ENCODE measurements around the gene IFT172.
A peak's percentile ranks its signal among the peaks of the same experiment; 100 is the strongest.

IFT172 gene

DNA sequence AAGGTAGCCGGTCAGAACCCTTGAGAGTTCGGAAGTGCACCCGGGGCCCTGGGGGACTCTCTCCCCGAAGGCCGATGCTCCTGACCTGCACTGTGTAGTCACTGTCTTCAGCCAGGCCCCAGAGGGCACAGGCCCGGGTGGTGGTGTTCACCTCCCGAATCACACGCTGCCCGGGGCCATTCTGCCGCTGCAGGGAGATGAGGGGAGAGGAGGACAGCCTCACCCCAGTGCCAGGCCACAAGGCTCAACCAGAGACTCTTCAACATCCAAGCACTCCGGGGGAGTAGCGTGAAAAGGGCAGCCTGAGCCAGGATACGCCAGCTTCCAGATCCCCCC is 4.4 kb upstream of the IFT172 start:
- no peak for DNase-seq (ENCODE audit: low read depth)
- TF ChIP-seq, protein P1, sequence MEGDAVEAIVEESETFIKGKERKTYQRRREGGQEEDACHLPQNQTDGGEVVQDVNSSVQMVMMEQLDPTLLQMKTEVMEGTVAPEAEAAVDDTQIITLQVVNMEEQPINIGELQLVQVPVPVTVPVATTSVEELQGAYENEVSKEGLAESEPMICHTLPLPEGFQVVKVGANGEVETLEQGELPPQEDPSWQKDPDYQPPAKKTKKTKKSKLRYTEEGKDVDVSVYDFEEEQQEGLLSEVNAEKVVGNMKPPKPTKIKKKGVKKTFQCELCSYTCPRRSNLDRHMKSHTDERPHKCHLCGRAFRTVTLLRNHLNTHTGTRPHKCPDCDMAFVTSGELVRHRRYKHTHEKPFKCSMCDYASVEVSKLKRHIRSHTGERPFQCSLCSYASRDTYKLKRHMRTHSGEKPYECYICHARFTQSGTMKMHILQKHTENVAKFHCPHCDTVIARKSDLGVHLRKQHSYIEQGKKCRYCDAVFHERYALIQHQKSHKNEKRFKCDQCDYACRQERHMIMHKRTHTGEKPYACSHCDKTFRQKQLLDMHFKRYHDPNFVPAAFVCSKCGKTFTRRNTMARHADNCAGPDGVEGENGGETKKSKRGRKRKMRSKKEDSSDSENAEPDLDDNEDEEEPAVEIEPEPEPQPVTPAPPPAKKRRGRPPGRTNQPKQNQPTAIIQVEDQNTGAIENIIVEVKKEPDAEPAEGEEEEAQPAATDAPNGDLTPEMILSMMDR (conservative IDR thresholded peaks at IDR 0.05; ENCODE audit: control insufficient read depth, insufficient read depth, low read depth, low read length), result no peak
- peak overlapping the region; percentile 61 for H3K4me3 ChIP-seq (ENCODE audit: control insufficient read depth, low read depth, low read length)

- TF ChIP-seq, protein P1 (conservative IDR thresholded peaks at IDR 0.05; ENCODE audit: control insufficient read depth, insufficient read depth, low read depth, low read length), result no peak
- no peak for DNase-seq (ENCODE audit: low read depth)
- no peak overlapping the region for H3K4me3 ChIP-seq (ENCODE audit: control insufficient read depth, low read depth, low read length)
These were observed 3.0 kb upstream of the IFT172 start for GRCh38 chr2:27492557-27492956.

- DNase-seq (ENCODE audit: low read depth), result peak; percentile 35
- peak overlapping the region; percentile 96 for H3K4me3 ChIP-seq (ENCODE audit: control insufficient read depth, low read depth, low read length)
- TF ChIP-seq, protein P1 (conservative IDR thresholded peaks at IDR 0.05; ENCODE audit: control insufficient read depth, insufficient read depth, low read depth, low read length), result peak; percentile 7
These were observed 435 bp downstream of the IFT172 start for GRCh38 chr2:27489118-27489497.

- no peak overlapping the region for H3K4me3 ChIP-seq (ENCODE audit: control insufficient read depth, low read depth, low read length)
- no peak for DNase-seq (ENCODE audit: low read depth)
- TF ChIP-seq, protein P1 (conservative IDR thresholded peaks at IDR 0.05; ENCODE audit: control insufficient read depth, insufficient read depth, low read depth, low read length), result no peak
These were observed 4.0 kb downstream of the IFT172 start for GRCh38 chr2:27485496-27485895.

GRCh38 chr2:27471961-27472360 is 17.6 kb downstream of the IFT172 start:
- DNase-seq (ENCODE audit: low read depth), result no peak
- no peak overlapping the region for H3K4me3 ChIP-seq (ENCODE audit: control insufficient read depth, low read depth, low read length)
- TF ChIP-seq, protein P1 (conservative IDR thresholded peaks at IDR 0.05; ENCODE audit: control insufficient read depth, insufficient read depth, low read depth, low read length), result no peak

DNA sequence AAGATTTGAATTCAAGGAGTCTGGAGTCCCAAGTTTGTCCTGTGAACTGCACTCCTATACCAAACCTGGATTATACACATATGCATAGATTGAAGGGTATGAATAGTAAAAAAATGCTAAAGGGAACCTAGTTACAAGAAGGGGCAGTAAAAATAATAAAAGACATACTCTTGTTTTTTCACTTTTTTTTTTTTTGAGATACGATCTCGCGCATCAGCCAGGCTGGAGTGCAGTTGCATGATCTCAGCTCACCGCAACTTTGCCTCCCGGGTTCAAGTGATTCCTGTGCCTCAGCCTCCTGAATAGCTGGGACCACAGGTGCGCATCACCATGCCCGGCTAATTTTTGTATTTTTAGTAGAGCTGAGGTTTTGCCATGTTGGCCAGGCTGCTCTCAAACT is 25.1 kb downstream of the IFT172 start:
- no peak overlapping the region for H3K4me3 ChIP-seq (ENCODE audit: control insufficient read depth, low read depth, low read length)
- TF ChIP-seq, protein P1 (conservative IDR thresholded peaks at IDR 0.05; ENCODE audit: control insufficient read depth, insufficient read depth, low read depth, low read length), result no peak
- DNase-seq (ENCODE audit: low read depth), result no peak

DNA sequence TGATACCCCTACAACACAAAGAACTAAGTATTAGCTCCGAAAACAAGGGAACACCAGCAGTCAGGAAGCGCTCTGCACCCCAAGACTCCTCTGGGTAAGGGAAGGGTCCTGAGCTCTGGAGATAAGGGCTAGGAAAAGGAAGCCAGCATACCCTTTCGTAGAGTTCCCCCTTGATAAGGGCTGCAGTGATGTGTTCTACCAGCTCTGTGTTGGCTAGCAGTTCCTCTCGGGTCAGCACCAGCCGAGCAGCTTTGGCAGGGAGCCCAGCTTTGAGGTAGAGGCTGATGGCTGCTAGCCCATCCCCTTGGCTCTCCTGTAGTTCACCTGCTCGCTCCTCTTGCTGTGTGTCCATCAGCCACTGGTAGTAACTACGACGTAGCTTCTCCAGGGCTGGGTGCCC is 28.4 kb downstream of the IFT172 start:
- H3K4me3 ChIP-seq (ENCODE audit: control insufficient read depth, low read depth, low read length), result no peak overlapping the region
- DNase-seq (ENCODE audit: low read depth), result no peak
- TF ChIP-seq, protein P1 (conservative IDR thresholded peaks at IDR 0.05; ENCODE audit: control insufficient read depth, insufficient read depth, low read depth, low read length), result no peak
